Esophagus muscularis mucosa (tissue), 3 donors: ENCODE data around the gene ARHGAP23.

Experiments used
- POLR2A ChIP-seq: fragments of 450-650 bp; IDR thresholded peaks from one replicate; pipeline ENCODE4 v1.6.1; 2017; ENCODE audit warnings: antibody characterized with exemption, moderate library complexity, mild to moderate bottlenecking, low read depth
- POLR2AphosphoS5 ChIP-seq, 2 donors: sonication (generic); formaldehyde crosslinking; IDR thresholded peaks; one replicate each; pipeline ENCODE4 v1.6.1; 2017; ENCODE audit warnings: antibody characterized with exemption in 2 of 2
- TF ChIP-seq, protein P1 (sequence below), 3 experiments: fragments of 200-600 bp in 2 of 3; fragments of 450-650 bp in 1 of 3; sonication (generic) in 2 of 3; IDR thresholded peaks; one replicate each; pipeline ENCODE4 v1.5.1; 2017 to 2019; ENCODE audit warnings: antibody characterized with exemption in 3 of 3, mild to moderate bottlenecking in 2 of 3, moderate library complexity in 1 of 3

GRCh38 chr17:38460716-38461630 lies 32.7 kb downstream of the ARHGAP23 start:
- TF ChIP-seq, protein P1, sequence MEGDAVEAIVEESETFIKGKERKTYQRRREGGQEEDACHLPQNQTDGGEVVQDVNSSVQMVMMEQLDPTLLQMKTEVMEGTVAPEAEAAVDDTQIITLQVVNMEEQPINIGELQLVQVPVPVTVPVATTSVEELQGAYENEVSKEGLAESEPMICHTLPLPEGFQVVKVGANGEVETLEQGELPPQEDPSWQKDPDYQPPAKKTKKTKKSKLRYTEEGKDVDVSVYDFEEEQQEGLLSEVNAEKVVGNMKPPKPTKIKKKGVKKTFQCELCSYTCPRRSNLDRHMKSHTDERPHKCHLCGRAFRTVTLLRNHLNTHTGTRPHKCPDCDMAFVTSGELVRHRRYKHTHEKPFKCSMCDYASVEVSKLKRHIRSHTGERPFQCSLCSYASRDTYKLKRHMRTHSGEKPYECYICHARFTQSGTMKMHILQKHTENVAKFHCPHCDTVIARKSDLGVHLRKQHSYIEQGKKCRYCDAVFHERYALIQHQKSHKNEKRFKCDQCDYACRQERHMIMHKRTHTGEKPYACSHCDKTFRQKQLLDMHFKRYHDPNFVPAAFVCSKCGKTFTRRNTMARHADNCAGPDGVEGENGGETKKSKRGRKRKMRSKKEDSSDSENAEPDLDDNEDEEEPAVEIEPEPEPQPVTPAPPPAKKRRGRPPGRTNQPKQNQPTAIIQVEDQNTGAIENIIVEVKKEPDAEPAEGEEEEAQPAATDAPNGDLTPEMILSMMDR (IDR thresholded peaks at IDR 0.05), result no peak
- TF ChIP-seq POLR2AphosphoS5 (IDR thresholded peaks at IDR 0.05), result no peak
- TF ChIP-seq POLR2A, result no peak
